HG03097 (cell line): ENCODE results near the gene SPINDOC.
A peak's percentile ranks its signal among the peaks of the same experiment; 100 is the strongest.
"Not testable (repeated sequence)": the region's sequence is repeated elsewhere in the genome, so short reads cannot be mapped to it uniquely, and the experiment has no call there.

Experiments used
- ATAC-seq: cut with Tn5 transposase; IDR thresholded peaks from one replicate; pipeline ENCODE4 v1.9.1; 2021; ENCODE audit not compliant: unreplicated experiment, low FRiP score

The SPINDOC gene

GRCh38 chr11:63849691-63850090 is 36.4 kb downstream of the SPINDOC start:
- ATAC-seq = no peak

- no peak for ATAC-seq
Measured at GRCh38 chr11:63850920-63851319, 37.7 kb downstream of the SPINDOC start.

GRCh38 chr11:63851364-63851763 is 38.1 kb downstream of the SPINDOC start:
- no peak for ATAC-seq

DNA sequence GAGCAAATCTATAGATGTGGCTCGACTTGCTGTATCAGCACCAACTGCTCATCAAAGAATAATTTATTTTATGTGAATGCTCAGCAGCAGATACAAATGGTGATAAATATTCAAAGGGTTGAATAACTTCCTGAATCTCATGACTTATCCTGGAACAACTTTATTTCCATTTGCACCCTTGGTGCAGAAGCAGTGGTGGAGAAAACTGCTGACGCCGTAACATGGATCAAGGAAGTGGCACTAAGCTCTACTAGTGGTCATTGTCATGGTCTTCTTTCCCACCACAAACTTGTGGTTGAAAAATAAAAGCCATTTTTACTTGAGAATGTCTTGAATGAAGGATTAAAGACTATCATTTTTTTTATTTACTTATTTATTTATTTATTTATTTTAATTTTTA is 40.2 kb downstream of the SPINDOC start:
- no peak for ATAC-seq

DNA sequence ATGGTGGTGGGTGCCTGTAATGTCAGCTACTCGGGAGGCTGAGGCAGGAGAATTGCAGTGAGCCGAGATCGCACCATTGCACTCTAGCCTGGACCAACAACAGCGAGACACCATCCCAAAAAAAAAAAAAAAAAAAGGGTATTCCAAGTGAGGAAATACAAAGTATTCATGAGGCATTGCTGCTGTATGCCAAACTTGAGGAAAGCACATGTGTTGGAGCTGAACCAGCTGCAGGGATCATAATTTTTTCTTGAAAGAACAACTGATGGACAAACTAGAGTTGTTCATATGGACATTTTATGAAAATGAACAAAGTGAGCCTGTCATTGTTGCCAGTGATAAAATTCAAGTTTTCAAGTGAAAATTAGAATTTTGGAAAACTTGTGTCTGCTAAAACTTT is 41.4 kb downstream of the SPINDOC start:
- ATAC-seq = no peak

GRCh38 chr11:63855975-63856374 is 42.7 kb downstream of the SPINDOC start:
- ATAC-seq = no peak

GRCh38 chr11:63858628-63859550 is 45.6 kb downstream of the SPINDOC start:
- ATAC-seq = no peak

- ATAC-seq = no peak
Measured at GRCh38 chr11:63862923-63863322, 49.7 kb downstream of the SPINDOC start.

DNA sequence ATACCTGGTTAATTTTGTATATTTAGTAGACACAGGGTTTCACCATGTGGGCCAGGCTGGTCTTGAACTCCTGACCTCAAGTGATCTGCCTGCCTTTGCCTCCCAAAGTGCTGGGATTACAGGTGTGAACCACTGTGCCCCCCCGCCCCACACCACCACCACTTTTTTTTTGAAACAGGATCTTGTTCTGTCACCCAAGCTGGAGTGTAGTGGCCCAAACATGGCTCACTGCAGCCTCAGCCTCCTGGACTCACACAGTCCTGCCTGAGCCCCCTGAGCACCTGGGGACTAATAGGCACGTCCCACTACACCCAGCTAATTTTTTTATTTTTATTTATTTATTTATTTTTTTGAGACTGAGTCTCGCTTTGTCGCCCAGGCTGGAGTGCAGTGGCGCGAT is 50.4 kb downstream of the SPINDOC start:
- ATAC-seq = not testable (repeated sequence)

GRCh38 chr11:63866211-63866610 is 53.0 kb downstream of the SPINDOC start:
- ATAC-seq = no peak

DNA sequence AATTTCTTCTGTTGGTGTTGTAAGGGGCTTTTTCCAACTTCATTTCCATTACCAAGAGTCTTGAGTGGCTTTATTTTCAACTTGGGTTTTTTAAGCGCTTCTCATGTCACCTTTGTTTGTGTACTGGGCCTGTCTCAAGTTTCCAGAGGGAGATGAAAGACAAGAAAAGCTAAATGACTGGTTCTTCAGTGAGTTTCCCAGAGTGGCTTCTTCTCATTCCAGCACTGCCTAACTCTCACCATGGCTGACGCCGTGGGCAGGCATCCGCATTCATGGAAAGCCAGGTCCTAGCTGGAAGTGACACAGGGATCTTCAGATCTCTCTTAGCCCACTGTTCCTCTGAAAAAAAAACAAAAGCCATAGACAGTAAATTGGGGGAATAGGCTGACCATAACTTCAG is 54.3 kb downstream of the SPINDOC start:
- ATAC-seq = no peak

GRCh38 chr11:63868399-63869064 is 55.3 kb downstream of the SPINDOC start:
- no peak for ATAC-seq

DNA sequence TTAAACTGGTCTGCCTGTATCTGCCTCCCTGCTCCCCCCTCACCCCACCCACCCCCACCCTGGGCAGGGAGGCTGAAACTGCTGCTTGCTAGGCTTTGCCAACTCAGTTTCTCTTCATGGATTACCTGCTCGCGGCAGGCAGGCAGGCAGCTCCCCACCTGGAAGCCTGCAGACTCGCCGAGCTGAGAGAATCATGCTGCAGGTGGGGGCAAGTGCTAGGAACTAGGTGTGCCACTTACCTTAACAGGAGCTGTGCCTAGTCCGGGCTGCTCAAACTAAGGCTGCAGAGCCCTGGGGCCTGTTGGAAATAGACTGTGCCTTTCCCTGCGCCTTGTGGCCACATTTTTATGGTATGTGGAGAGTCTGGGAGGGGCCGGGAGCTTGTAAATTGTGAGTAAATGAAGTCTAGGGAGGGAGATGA is 55.9 kb downstream of the SPINDOC start:
- no peak for ATAC-seq

DNA sequence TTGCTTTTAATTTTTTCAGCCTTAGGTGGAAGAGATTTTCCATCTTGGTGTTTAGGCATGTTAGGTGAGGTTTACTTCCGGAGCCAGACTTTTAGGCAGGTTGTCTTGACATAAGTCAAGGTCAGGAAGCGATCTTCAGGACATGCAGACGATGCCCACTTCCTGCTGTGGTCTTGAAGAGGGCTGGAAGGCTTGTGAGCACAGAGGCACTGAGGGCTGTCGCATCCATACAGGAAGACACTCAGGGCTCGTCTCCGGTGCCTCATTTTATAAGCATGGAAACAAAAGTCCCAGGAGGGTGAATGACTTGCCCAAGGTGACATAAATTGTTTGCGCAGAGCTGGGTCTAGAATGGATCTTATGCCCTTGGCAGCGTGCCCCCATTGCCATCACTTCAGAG is 56.4 kb downstream of the SPINDOC start:
- no peak for ATAC-seq

- ATAC-seq = no peak
Measured at GRCh38 chr11:63870351-63871140, 57.3 kb downstream of the SPINDOC start.

DNA sequence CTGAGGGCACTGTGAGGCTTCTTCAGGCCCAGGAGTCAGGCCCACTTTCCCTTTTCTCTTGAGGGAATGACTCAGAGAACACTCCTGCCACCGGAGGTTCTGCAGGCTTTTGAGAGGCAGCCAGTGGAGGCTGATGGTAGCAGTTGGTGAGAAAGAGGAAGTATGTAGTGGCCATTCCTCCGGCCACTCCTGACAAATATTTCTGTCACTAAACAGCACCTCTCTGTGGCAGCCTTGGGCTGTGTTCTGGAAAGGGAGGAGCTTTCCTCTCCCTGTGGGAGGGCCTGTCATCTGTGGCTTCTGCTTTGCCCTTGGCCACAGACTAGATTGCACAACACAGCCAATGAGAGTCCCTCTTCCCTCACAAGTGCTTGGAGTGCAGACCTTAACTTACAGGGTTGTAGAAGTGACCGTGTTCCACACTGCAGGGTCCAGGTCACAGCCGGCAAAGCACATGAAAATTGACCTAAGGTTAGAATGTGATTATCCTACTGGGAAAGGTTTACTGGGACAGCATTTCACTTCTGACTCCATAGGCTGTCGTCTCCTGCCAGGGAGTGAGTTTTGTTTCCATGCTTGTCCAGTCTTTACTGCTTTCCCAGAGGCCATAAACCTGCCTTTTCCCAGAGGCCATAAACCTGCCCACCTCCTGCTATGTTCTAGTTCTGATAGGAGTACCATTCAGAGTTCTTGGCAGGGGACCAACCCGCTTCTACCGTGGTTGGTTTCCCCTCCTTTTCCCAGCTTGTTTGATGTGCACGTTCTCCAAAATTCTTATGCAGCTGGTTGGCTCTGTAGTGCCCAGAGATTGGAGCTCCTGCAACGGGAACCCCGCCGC is 58.9 kb downstream of the SPINDOC start:
- peak; percentile 82 for ATAC-seq

- no peak for ATAC-seq
Measured at GRCh38 chr11:63872800-63873197, 59.5 kb downstream of the SPINDOC start.

DNA sequence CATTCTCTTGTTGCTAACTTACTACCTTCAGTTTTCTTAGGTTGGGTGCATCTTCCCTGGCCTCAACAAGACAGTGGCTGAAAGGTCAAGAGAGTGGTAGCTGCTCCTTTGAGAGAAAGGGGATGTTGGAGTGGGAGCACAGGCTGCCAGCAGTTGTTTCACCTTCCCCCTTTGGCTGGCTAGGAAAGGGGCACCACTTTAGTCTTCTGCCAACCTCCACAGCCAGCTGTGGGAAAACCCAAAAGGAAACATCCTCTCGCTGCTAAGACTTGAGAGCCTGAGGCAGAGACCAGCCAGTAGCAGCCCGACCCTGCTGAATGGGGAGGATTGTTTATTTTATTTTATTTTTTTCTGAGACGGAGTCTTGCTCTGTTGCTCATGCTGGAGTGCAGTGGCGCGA is 60.1 kb downstream of the SPINDOC start:
- no peak for ATAC-seq

DNA sequence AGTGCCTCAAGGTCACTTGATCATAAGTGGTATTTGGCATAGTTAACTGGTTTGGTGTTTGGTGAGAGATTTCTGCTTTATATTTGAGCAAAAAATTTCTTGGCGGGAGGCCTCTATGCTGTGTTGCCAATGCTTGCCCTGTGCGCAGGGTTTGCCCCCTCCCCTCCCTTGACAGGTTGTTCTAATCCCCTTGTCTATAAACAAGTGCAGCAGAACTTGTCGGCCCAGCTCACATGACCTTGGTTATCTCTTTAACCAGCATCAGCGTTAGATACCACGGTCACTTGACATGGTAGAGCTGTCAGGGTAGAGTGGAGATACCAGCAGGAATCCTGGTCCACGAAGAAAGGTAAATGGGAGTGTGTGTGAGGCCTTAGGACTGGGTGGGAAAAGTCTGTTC is 61.3 kb downstream of the SPINDOC start:
- no peak for ATAC-seq

DNA sequence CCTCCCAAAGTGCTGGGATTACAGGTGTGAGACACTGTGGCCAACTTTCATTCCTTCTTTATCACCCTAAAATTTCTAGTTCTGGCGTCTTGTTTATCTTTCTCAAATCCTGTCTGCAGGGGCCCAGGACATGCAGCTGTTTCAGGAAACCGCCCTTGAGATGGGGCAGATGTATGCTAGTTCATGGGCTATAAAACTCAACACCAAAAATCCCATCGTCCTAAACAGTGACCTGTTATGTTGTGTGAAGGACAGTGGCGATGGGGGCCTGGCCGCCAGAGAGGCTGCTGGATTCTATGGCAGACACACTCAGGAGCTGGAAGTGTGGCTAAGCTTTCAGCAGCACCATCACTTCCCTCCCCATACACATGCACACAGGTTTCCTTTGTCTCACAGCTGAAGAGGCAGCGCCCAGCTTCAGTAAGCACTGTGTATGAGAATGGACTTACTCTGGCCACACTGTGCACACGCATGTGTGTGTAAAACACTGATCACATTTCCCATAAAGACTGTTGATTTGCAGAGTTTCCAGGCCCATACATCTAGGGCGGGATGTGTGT is 62.3 kb downstream of the SPINDOC start:
- no peak for ATAC-seq
